ENCODE measurements around the gene GMDS. TPM values are rescaled to one million over a fixed set of nuclear protein-coding genes. Genes with fewer than 3 reads are reported as not detected.

GMDS gene
- total RNA-seq, 1 experiment from 2014 or later: 27.6 TPM

GRCh38 chr6:1790684-1791083 lies 454.7 kb downstream of the GMDS start:
- no peak overlapping the region for H4K8ac ChIP-seq (replicated peaks; ENCODE audit: insufficient read length, low read depth, low read length)
- no peaks in the 10 kb centered on the region for H3K9me3 ChIP-seq (ENCODE audit: control insufficient read depth, low read depth, low read length)
- H4K20me1 ChIP-seq (ENCODE audit: control insufficient read depth, insufficient read depth, insufficient read length): no peaks in the 10 kb centered on the region
- H3K23ac ChIP-seq (ENCODE audit: insufficient read length, low read depth, low read length): no peak overlapping the region
- H2BK20ac ChIP-seq (ENCODE audit: low read depth, low read length, poor library complexity, severe bottlenecking): no peak overlapping the region
- H3K14ac ChIP-seq (ENCODE audit: insufficient read depth, low read length): no peak overlapping the region
- H3K4me1 ChIP-seq (ENCODE audit: insufficient read depth, low read length): no peaks in the 10 kb centered on the region
- WGBS (ENCODE audit: extremely low coverage, insufficient read length, low lambda C conversion rate): no CpG with 5 or more reads among the region's 3 CpGs
- no peaks in the 10 kb centered on the region for H3K23me2 ChIP-seq (ENCODE audit: insufficient read length, low read depth, low read length, poor library complexity, severe bottlenecking)
- no peak overlapping the region for H2BK120ac ChIP-seq (ENCODE audit: low read depth, low read length, poor library complexity, severe bottlenecking)
- no peaks in the 10 kb centered on the region for H3K79me1 ChIP-seq (ENCODE audit: insufficient read depth, low read depth, low read length, poor library complexity, severe bottlenecking)
- H3K9ac ChIP-seq (ENCODE audit: extremely low read depth, insufficient read length, low read length): no peak overlapping the region
- H3T11ph ChIP-seq (ENCODE audit: low read length): no peak overlapping the region
- no peak for TF ChIP-seq CTCF (conservative IDR thresholded peaks at IDR 0.05)
- no peak overlapping the region for H2AFZ ChIP-seq (ENCODE audit: low read length)
- H2AK5ac ChIP-seq (ENCODE audit: insufficient read length, low read length): no peak overlapping the region
- H3K27me3 ChIP-seq (ENCODE audit: insufficient read depth, low read length): no peaks in the 10 kb centered on the region
- H3K9me3 Mint-ChIP-seq: no peaks in the 10 kb centered on the region
- H4K5ac ChIP-seq (ENCODE audit: insufficient read length, low read depth, low read length): no peak overlapping the region
- no peak overlapping the region for H2BK15ac ChIP-seq (ENCODE audit: low read depth, low read length)
- H3K27ac Mint-ChIP-seq: no peak overlapping the region; a peak in 1 of 7 replicates
- no peak overlapping the region for H2BK12ac ChIP-seq (ENCODE audit: insufficient read length, low read depth, low read length)
- no peak overlapping the region for H3K4me2 ChIP-seq (ENCODE audit: insufficient read depth, insufficient read length, low read length)
- no peak overlapping the region for H3K56ac ChIP-seq (ENCODE audit: insufficient read length, low read depth, low read length)
- no peaks in the 10 kb centered on the region for H3K36me3 Mint-ChIP-seq (ENCODE audit: insufficient read depth in 1 of 3, low read depth in 3 of 3)
- no peak overlapping the region for H3K4me3 Mint-ChIP-seq
- no peak for DNase-seq
- H4K91ac ChIP-seq (ENCODE audit: insufficient read length, low read depth, low read length): no peak overlapping the region
- no peak overlapping the region for H3K4ac ChIP-seq (ENCODE audit: low read depth, low read length)
- H3K18ac ChIP-seq (ENCODE audit: insufficient read length, low read depth, low read length): no peak overlapping the region
- no peaks in the 10 kb centered on the region for H3K79me2 ChIP-seq (ENCODE audit: insufficient read depth, low read length)
- no peaks in the 10 kb centered on the region for H3K4me1 Mint-ChIP-seq
- no peak overlapping the region for H2BK5ac ChIP-seq (ENCODE audit: insufficient read length, low read length)
- H3K27ac ChIP-seq (ENCODE audit: insufficient read length, low read depth, low read length): no peak overlapping the region
- no peaks in the 10 kb centered on the region for H3K27me3 Mint-ChIP-seq (ENCODE audit: low read depth)
